Thyroid gland (tissue), 4 donors: Measurements from ENCODE around the gene GFRA1. TPM values are rescaled to one million over a fixed set of nuclear protein-coding genes. Genes with fewer than 3 reads are reported as not detected.

Source experiments
- DNase-seq, 2 donors: peaks; one replicate each; pipeline ENCODE4 v3.0.0-alpha.2; 2019
- H3K27ac ChIP-seq, 3 donors: fragments of 200-600 bp; sonication (generic); 1 replicate in 2 of 3; 2 replicates in 1 of 3; pipeline ENCODE4 v1.5.1; 2016 to 2019; ENCODE audit warnings: mild to moderate bottlenecking in 1 of 3, moderate library complexity in 1 of 3
- H3K27me3 ChIP-seq: fragments of 200-600 bp; sonication (generic); one replicate; pipeline ENCODE4 v1.5.1; 2019
- H3K36me3 ChIP-seq, 2 donors: fragments of 200-600 bp; sonication (generic); one replicate each; pipeline ENCODE4 v1.5.1; 2016 to 2019
- H3K4me1 ChIP-seq, 2 donors: fragments of 200-600 bp; sonication (generic); one replicate each; pipeline ENCODE4 v1.5.1; 2017 to 2019
- H3K4me3 ChIP-seq, 3 donors: fragments of 200-600 bp; sonication (generic); replicated peaks in 1 of 3; 1 replicate in 2 of 3; 2 replicates in 1 of 3; pipeline ENCODE4 v1.5.1; 2016; ENCODE audit warnings: mild to moderate bottlenecking in 1 of 3
- H3K9me3 ChIP-seq: fragments of 200-600 bp; sonication (generic); one replicate; pipeline ENCODE4 v1.5.1; 2017
- POLR2A ChIP-seq, 2 donors: fragments of 450-650 bp; IDR thresholded peaks; one replicate each; pipeline ENCODE4 v1.6.1; 2017; ENCODE audit warnings: antibody characterized with exemption in 2 of 2, mild to moderate bottlenecking in 2 of 2, moderate library complexity in 1 of 2
- WGBS, 2 donors: methylation state at CpG; one replicate each; pipeline ENCODE4 v1.1.5; 2017; 5-methylcytosine and 5-hydroxymethylcytosine counted together
- intact Hi-C: fragments of 100-400 bp; cut with DNase I; formaldehyde crosslinking; loops from one replicate; pipeline ENCODE4 v1.15.1; 2023
- total RNA-seq, 4 donors: library from RNA; depleted of rRNA; stranded (reverse); fragments of >200 nt; gene quantifications; one replicate each; pipeline ENCODE4 v1.2.3, GENCODE V29; 2016
- TF ChIP-seq, protein P1 (sequence below), 6 experiments: fragments of 200-600 bp in 3 of 6; fragments of 450-650 bp in 3 of 6; sonication (generic) in 3 of 6; IDR thresholded peaks; one replicate each; pipeline ENCODE4 v1.5.1; 2016 to 2019; ENCODE audit warnings: antibody characterized with exemption in 6 of 6, mild to moderate bottlenecking in 2 of 6, inconsistent platforms in 1 of 6, moderate library complexity in 1 of 6

Gene GFRA1
- total RNA-seq, 4 donors from 2014 or later: 4.4 to 18.0 (median 5.5) TPM

GRCh38 chr10:116245156-116245555 lies 27.9 kb downstream of the GFRA1 start:
- Histone ChIP-seq H3K36me3 (no peaks in the 10 kb centered on the region), H3K4me3 (no peak overlapping the region), H3K27me3 (no peaks in the 10 kb centered on the region), H3K27ac (no peak overlapping the region), H3K4me1 (no peaks in the 10 kb centered on the region), H3K9me3 (no peaks in the 10 kb centered on the region)
- TF ChIP-seq, protein P1, sequence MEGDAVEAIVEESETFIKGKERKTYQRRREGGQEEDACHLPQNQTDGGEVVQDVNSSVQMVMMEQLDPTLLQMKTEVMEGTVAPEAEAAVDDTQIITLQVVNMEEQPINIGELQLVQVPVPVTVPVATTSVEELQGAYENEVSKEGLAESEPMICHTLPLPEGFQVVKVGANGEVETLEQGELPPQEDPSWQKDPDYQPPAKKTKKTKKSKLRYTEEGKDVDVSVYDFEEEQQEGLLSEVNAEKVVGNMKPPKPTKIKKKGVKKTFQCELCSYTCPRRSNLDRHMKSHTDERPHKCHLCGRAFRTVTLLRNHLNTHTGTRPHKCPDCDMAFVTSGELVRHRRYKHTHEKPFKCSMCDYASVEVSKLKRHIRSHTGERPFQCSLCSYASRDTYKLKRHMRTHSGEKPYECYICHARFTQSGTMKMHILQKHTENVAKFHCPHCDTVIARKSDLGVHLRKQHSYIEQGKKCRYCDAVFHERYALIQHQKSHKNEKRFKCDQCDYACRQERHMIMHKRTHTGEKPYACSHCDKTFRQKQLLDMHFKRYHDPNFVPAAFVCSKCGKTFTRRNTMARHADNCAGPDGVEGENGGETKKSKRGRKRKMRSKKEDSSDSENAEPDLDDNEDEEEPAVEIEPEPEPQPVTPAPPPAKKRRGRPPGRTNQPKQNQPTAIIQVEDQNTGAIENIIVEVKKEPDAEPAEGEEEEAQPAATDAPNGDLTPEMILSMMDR (IDR thresholded peaks at IDR 0.05): no peak
- TF ChIP-seq POLR2A (IDR thresholded peaks at IDR 0.05): no peak
- intact Hi-C loops: no loop called here
- WGBS, 2 donors: 81 to 89% methylated on average over 2 of the region's 2 CpGs
- DNase-seq: no peak

DNA sequence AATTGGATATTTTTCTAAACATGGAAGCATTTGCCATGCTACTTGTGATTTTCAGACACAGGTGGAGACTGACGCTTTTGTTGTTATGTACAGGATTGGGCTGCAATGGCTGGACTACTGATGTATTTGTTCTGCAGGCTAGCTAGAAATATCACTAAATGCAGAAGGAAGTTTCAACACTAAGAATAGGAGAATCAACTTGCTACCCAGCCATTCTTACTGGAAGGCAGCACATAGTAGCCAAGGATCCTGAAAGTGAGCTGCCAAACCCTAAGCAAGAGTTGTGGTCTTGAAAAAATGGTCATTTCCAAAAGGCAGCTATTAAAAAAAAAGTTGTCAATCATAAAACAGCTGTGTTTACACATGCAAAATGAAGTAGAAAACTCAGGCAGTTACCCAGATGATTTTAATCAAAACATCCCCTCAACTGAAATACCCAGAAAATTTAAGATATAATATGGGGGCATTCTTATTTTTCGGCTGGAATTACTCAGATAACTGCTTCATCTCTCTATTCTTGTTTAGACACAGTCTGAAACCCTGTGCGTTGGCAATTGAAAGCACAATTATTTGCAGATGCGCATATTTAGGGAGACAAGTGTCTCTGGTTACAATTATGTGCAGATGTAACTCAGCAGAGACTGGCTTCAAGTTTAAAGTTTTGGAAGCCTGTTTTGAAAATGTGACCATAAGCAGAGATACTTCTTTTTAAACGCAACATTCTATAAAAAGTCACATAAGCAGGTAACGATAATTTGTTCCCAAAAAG lies 31.2 kb downstream of the GFRA1 start:
- no peak for DNase-seq
- no peak overlapping the region for H3K4me3 ChIP-seq
- TF ChIP-seq, protein P1 (IDR thresholded peaks at IDR 0.05): no peak
- TF ChIP-seq POLR2A (IDR thresholded peaks at IDR 0.05): no peak
- H3K36me3 ChIP-seq: no peaks in the 10 kb centered on the region
- no peak overlapping the region for H3K27ac ChIP-seq
- no peaks in the 10 kb centered on the region for H3K4me1 ChIP-seq
- H3K27me3 ChIP-seq: no peaks in the 10 kb centered on the region
- no peaks in the 10 kb centered on the region for H3K9me3 ChIP-seq
- WGBS, 2 donors: 84 to 87% methylated on average over 6 of the region's 6 CpGs
- intact Hi-C loops: no loop called here

DNA sequence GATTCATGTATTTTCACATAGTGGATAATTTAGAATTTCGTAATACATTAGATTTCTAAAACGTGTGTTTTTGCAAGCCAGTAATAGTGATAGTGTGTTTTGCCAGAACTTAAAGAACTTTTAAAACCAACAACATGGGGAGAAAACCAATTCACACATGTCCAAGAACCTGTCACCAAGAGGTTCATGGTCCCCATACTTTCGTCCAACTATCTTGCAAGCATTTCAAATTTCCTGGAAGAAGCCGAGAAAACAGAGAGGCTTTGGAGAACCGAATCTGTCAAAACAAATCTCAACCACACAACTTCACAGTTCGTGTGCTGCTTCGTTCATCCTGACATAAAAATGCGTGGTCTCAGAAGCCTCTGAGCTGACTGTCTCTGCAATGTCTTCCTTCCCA lies 31.9 kb downstream of the GFRA1 start:
- H3K27ac ChIP-seq: no peak overlapping the region
- no peak for TF ChIP-seq POLR2A (IDR thresholded peaks at IDR 0.05)
- TF ChIP-seq, protein P1 (IDR thresholded peaks at IDR 0.05): no peak
- intact Hi-C loops: no loop called here
- DNase-seq: no peak
- 52 to 64% methylated on average over 8 of the region's 8 CpGs for WGBS, 2 donors
- no peak overlapping the region for H3K4me3 ChIP-seq
- H3K27me3 ChIP-seq: no peaks in the 10 kb centered on the region
- no peaks in the 10 kb centered on the region for H3K36me3 ChIP-seq
- H3K4me1 ChIP-seq: no peaks in the 10 kb centered on the region
- H3K9me3 ChIP-seq: no peaks in the 10 kb centered on the region

DNA sequence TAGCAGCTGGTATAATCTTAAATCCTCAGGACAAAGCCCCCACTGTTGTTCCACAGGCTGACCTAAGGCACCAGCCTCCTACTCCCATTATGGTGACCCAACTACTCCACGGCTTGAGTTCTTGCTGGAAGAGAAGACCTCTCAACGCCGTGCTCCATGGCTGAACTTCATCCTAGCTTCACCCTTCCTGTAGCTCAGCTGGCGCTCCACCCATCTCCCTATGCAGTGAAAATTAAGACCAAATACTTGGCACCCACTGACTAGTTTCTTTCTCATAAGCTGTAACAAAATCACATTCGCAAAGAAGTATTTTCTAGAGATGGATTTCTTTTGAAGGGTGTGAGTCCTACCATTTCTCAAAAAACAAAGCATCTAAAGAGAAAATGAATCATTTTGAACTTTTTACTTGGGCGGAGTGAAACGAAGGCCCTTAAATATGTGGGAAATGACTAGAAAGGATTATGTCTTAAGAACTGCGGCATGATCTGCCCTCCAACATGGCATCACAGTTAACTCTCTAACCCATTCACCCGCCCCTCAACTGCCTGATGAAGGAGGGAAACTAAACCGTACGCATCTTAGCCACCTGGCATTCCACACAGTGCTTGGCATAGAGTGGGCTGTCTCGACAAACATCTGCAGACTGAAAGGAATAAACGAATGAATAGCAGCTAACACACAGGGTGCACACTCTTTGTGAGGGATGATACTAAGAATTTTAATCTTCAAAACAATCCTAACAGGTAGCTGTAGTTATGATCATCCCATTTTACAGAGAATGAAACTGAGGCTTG lies 32.7 kb downstream of the GFRA1 start:
- intact Hi-C loops: no loop called here

More for the DNA sequence above, 32.7 kb downstream of the GFRA1 start:
- no peak for DNase-seq
- Histone ChIP-seq H3K4me3 (no peak overlapping the region), H3K36me3 (no peaks in the 10 kb centered on the region), H3K9me3 (no peaks in the 10 kb centered on the region), H3K4me1 (no peaks in the 10 kb centered on the region), H3K27ac (no peak overlapping the region), H3K27me3 (no peaks in the 10 kb centered on the region)
- TF ChIP-seq, protein P1 (IDR thresholded peaks at IDR 0.05): no peak
- TF ChIP-seq POLR2A (IDR thresholded peaks at IDR 0.05): no peak
- 89 to 93% methylated on average over 13 of the region's 13 CpGs for WGBS, 2 donors
